GM18868 (cell line): ENCODE results near the gene REELD1.
A peak's percentile ranks its signal among the peaks of the same experiment; 100 is the strongest.

Source experiments
- ATAC-seq: cut with Tn5 transposase; IDR thresholded peaks from one replicate; pipeline ENCODE4 v1.9.1; 2021; ENCODE audit warnings: mild to moderate bottlenecking, moderate library complexity; ENCODE audit not compliant: unreplicated experiment

Gene REELD1

GRCh38 chr4:146214238-146214637 is at the start of gene REELD1:
Gene REELD1 (plus strand): TSS chr4:146214538. CDS start chr4:146216953, 2,415 bp downstream.
- ATAC-seq, result no peak

GRCh38 chr4:146165221-146165620 is 49.1 kb upstream of the REELD1 start:
- no peak for ATAC-seq

GRCh38 chr4:146165840-146166239 is 48.5 kb upstream of the REELD1 start:
- ATAC-seq, result no peak

- no peak for ATAC-seq
Observed at GRCh38 chr4:146170149-146170548, 44.2 kb upstream of the REELD1 start.

- peak; percentile 96 for ATAC-seq
Observed at GRCh38 chr4:146175541-146176453, 38.5 kb upstream of the REELD1 start, which contains the start of gene LSM6. Gene LSM6 (plus strand): TSS chr4:146175718. CDS start chr4:146182922, 7,204 bp downstream.

- ATAC-seq, result no peak
Observed at GRCh38 chr4:146176891-146177290, 37.4 kb upstream of the REELD1 start.

GRCh38 chr4:146178126-146178525 is 36.2 kb upstream of the REELD1 start:
- no peak for ATAC-seq

GRCh38 chr4:146179784-146180370 is 34.5 kb upstream of the REELD1 start:
- ATAC-seq, result no peak

GRCh38 chr4:146182443-146182842 is 31.9 kb upstream of the REELD1 start:
- ATAC-seq, result peak; percentile 55

- no peak for ATAC-seq
Observed at GRCh38 chr4:146183209-146183608, 31.1 kb upstream of the REELD1 start.

- ATAC-seq, result no peak
Observed at GRCh38 chr4:146186041-146186440, 28.3 kb upstream of the REELD1 start.

GRCh38 chr4:146186596-146186995 is 27.7 kb upstream of the REELD1 start:
- ATAC-seq, result no peak

GRCh38 chr4:146190456-146190855 is 23.9 kb upstream of the REELD1 start:
- no peak for ATAC-seq

GRCh38 chr4:146191766-146192458 is 22.4 kb upstream of the REELD1 start:
- no peak for ATAC-seq

GRCh38 chr4:146193628-146194027 is 20.7 kb upstream of the REELD1 start:
- no peak for ATAC-seq

GRCh38 chr4:146194212-146194611 is 20.1 kb upstream of the REELD1 start:
- ATAC-seq, result no peak

- ATAC-seq, result no peak
Observed at GRCh38 chr4:146202665-146203064, 11.7 kb upstream of the REELD1 start.

GRCh38 chr4:146207410-146207809 is 6.9 kb upstream of the REELD1 start:
- ATAC-seq, result no peak

GRCh38 chr4:146210890-146211289 is 3.4 kb upstream of the REELD1 start:
- no peak for ATAC-seq

GRCh38 chr4:146211440-146211839 is 2.9 kb upstream of the REELD1 start:
- ATAC-seq, result no peak

GRCh38 chr4:146212781-146213180 is 1.6 kb upstream of the REELD1 start:
- no peak for ATAC-seq

GRCh38 chr4:146222313-146222712 is 8.0 kb downstream of the REELD1 start:
- ATAC-seq, result no peak
